Activated T-helper 1 cell treated with anti-CD3 and anti-CD28 coated beads, Interleukin-2, amount 50 U/mL, for 16 hours (primary cell): Measurements from ENCODE around the gene PDE6B.
A peak's percentile ranks its signal among the peaks of the same experiment; 100 is the strongest.

Experiments
- DNase-seq, 2 donors: peaks; one replicate each; pipeline ENCODE4 v3.0.0-alpha.2; 2020; ENCODE audit warnings: low read depth in 1 of 2, low spot score in 1 of 2

The PDE6B gene

GRCh38 chr4:600850-601515, 24.4 kb upstream of the PDE6B start:
- no peak for DNase-seq

DNA sequence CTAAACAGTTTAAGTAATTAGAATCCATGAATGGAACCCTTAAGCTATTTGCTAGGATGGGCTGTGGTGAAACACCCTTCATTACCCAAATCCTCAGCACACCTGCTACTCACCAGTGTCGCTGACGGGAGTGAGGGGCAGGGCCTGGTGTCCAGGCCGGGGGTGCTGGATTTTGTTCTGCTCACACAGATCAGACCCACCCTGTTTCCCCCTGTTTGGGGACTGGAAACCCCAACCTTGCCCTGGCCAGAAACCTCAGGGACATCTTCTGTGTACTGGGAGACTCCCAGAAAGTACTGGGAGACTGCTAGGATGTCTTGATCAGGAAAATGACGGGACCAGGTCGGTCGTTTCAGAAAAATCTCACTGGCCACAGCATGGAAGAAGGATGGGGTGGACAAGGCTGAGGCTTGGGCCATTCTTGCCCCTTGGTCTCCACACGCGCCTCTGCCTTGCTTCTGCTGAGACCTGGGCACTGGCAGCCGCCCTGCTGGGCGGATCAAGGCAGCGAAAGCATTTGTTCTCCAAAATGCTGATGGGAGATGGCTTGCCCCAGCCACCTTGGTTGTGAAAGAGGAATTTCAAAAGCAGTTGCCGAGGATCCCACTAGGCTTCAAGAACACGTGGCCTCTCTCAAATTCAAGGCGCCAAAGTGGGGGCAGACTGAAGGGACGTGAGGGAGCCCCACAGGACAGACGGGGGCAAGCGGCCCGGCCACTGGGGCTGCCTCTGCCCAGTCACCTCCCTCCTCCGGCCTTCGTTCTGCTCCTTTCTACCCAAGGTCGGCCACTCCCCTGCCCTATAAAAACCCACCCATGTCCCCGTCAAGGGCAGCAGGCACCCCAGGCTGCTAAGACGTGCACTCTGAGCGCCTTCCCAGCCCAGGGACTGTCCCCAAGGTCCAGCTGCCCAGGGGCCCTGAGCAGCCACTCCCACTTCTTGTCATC, 23.5 kb upstream of the PDE6B start:
- DNase-seq: no peak

DNA sequence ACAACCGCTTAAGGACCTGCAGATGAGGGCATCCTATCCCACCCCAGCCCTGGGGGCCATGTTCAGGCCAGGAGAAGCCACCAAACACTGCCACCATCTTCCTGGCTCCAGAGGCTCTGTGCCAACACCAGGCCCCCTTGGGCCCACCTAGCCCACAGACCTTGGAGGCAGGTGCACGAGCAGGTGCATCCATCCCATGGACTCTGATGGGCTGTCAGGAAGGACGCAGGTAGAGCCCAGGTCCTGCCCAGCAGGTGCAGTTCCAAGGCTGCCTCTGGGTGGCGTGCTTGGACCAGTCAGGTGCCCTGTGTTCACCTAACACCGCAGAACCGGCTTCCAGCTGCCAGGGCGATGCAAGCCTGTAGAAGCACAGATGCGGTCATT, 22.8 kb upstream of the PDE6B start:
- DNase-seq: peak in 1 of 2 donors; percentile 19

- DNase-seq: no peak
Observed at GRCh38 chr4:604131-604530, 21.2 kb upstream of the PDE6B start.

DNA sequence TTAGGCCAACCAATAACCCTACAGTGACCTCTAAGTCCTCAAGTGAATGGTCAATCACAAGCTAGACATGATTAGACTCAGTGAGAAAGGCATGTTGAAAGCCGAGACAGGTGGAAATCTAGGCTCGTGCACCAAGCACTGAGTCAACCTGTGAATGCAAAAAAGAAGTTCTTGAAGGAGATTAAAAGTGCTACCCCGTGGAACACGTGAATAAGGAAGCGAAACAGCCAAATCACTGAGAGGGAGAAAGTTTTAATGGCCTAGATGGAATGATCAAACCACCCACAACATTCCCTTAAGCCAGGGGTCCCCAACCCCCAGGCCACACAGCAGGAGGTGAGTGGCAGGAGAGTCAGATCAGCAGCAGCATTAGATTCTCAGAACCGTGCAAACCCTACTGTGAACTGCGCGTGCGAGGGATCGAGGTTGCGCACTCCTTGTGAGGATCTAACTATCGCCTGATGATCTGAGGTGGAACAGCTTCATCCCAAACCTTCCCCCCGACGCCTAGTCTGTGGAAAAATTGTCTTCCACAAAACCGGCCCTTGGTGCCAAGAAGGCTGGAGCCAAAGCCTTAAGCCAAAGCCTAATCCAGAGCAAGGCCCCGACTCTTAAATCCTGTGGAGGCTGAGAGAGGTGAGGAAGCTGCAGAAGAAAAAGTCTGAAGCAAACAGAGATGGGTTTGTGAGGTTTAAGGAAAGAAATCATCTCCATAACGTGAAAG, 19.5 kb upstream of the PDE6B start:
- DNase-seq: no peak

- DNase-seq: no peak
Observed at GRCh38 chr4:608236-608635, 17.1 kb upstream of the PDE6B start.

GRCh38 chr4:609400-610050, 15.8 kb upstream of the PDE6B start:
- DNase-seq: no peak

DNA sequence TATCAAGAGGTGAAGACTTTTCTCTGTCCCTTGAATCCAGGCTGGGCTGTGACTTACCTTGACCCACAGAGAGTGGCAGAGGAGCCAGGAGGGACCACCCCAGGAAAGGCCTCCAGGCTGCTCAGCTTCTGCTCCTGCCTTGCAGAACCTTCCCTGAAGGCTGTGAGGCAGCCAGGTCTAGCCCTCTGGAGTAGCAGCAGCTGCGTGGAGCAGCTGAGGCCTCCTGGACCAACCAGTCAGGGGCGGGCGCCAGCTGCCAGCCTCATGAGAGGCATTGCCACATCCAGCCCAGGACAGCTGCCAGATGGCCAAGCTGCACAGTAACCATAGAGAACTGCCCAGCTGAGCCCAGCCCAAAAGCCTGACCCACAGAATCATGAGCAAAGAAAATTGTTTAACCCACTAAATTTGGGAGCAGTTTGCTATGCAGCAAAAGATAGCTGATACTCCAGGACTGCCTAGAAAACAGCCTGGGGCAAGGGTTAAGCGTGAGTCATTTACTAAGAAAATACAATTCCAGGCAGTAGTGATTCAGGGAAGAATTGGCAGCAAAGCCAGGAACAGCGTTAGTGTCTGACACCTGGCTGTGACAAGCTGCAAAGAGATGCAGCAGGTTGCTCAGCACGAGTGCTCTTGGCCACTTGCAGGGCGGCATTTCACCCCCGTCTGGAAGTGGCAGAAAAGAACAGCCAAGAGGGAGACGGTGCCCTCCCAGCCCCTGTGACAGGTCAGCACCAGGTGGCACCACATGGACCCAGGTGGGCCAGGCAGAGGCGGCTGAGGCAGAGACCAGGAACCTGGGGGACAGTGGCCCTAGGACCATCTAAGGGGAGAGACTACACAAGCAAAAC, 14.7 kb upstream of the PDE6B start:
- no peak for DNase-seq

GRCh38 chr4:612052-612748, 13.2 kb upstream of the PDE6B start:
- no peak for DNase-seq

- no peak for DNase-seq
Observed at GRCh38 chr4:612749-613125, 12.6 kb upstream of the PDE6B start.

- no peak for DNase-seq
Observed at GRCh38 chr4:613126-613525, 12.2 kb upstream of the PDE6B start.

GRCh38 chr4:616091-616490, 9.3 kb upstream of the PDE6B start:
- DNase-seq: no peak

GRCh38 chr4:616911-617643, 8.3 kb upstream of the PDE6B start:
- DNase-seq: no peak

GRCh38 chr4:617644-618641, 7.4 kb upstream of the PDE6B start:
- no peak for DNase-seq

DNA sequence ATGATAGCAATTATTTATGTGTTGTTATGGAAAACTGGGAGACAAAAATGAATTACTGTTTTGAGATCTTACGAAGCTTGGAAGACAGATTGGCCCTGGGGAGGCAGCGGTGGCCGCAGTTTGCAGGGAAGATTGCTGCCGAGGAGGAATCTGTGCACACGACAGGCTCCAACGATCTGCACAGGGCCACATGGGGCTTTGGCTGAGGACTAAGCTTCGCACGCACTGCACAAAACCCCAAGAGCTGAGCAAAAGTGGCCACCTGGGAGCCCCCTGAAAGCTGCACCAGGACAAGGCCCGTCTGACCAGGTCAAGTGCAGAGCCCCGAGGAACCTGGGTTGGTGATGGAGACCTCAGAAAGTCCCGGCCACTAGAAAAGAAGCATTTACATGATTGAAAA, 5.2 kb upstream of the PDE6B start:
- DNase-seq: no peak

GRCh38 chr4:620851-621261, 4.5 kb upstream of the PDE6B start:
- no peak for DNase-seq

- DNase-seq: no peak
Observed at GRCh38 chr4:621296-622070, 3.9 kb upstream of the PDE6B start.
